NOMO-1 treated with DMSO at 0.1 percent for 48 hours (cell line): ENCODE results near the gene ALPL.

Source experiments
- DNase-seq: peaks from one replicate; lab custom pipeline; 2025; ENCODE audit not compliant: unreplicated experiment; lab: John Stamatoyannopoulos, UW

Gene ALPL

GRCh38 chr1:21614419-21615115, 105.3 kb downstream of the ALPL start:
- no peak for DNase-seq

- DNase-seq = no peak
Measured at GRCh38 chr1:21616372-21616771, 107.1 kb downstream of the ALPL start.

GRCh38 chr1:21617126-21617738, 108.0 kb downstream of the ALPL start:
- no peak for DNase-seq

GRCh38 chr1:21618059-21618458, 108.8 kb downstream of the ALPL start:
- DNase-seq = no peak

GRCh38 chr1:21618561-21619374, 109.5 kb downstream of the ALPL start:
- no peak for DNase-seq

- no peak for DNase-seq
Measured at GRCh38 chr1:21619375-21619947, 110.2 kb downstream of the ALPL start.

GRCh38 chr1:21620011-21620410, 110.8 kb downstream of the ALPL start:
- no peak for DNase-seq

GRCh38 chr1:21620496-21620895, 111.3 kb downstream of the ALPL start:
- no peak for DNase-seq

GRCh38 chr1:21621051-21621450, 111.8 kb downstream of the ALPL start:
- DNase-seq = no peak

GRCh38 chr1:21621761-21622436, 112.7 kb downstream of the ALPL start:
- DNase-seq = no peak

GRCh38 chr1:21622466-21623315, 113.5 kb downstream of the ALPL start:
- DNase-seq = no peak

GRCh38 chr1:21623410-21623961, 114.3 kb downstream of the ALPL start:
- DNase-seq = no peak

GRCh38 chr1:21624571-21625389, 115.6 kb downstream of the ALPL start:
- no peak for DNase-seq

- no peak for DNase-seq
Measured at GRCh38 chr1:21625390-21626190, 116.4 kb downstream of the ALPL start.

- no peak for DNase-seq
Measured at GRCh38 chr1:21626921-21627339, 117.7 kb downstream of the ALPL start.
